Keratinocyte (primary cell): Measurements from ENCODE around the gene DET1. TPM values are rescaled to one million over a fixed set of nuclear protein-coding genes. Genes with fewer than 3 reads are reported as not detected.

Source experiments
- DNase-seq: peaks from one replicate; pipeline ENCODE4 v3.0.0-alpha.2; 2011; ENCODE audit warnings: low read depth, missing footprints, low spot score
- FAIRE-seq: peaks from 2 replicates; lab custom pipeline; 2011; peaks lifted over from hg19 to GRCh38; lab: Jason Lieb, UNC
- H2AFZ ChIP-seq: 2 replicates; pipeline ENCODE4 v1.6.0; 2012; ENCODE audit warnings: low read length, control low read depth, inconsistent platforms; ENCODE audit not compliant: control insufficient read depth
- H3K27ac ChIP-seq: 2 replicates; pipeline ENCODE4 v1.5.1; 2011; ENCODE audit warnings: low read length; ENCODE audit not compliant: control insufficient read depth, insufficient read depth
- H3K27me3 ChIP-seq: 3 replicates; pipeline ENCODE4 v1.6.0; 2011; ENCODE audit warnings: low read length; ENCODE audit not compliant: control insufficient read depth, insufficient read depth; ENCODE audit errors: extremely low read depth
- H3K36me3 ChIP-seq, 2 experiments: 2 replicates in 1 of 2; 3 replicates in 1 of 2; pipeline ENCODE4 v1.5.1; 2011; ENCODE audit warnings: low read length in 2 of 2, mild to moderate bottlenecking in 1 of 2; ENCODE audit not compliant: control insufficient read depth in 2 of 2, insufficient read depth in 2 of 2; ENCODE audit errors: extremely low read depth in 1 of 2
- H3K4me1 ChIP-seq: 3 replicates; pipeline ENCODE4 v1.5.1; 2011; ENCODE audit warnings: low read length; ENCODE audit not compliant: control insufficient read depth, insufficient read depth; ENCODE audit errors: extremely low read depth
- H3K4me2 ChIP-seq: 3 replicates; pipeline ENCODE4 v1.6.0; 2011; ENCODE audit warnings: low read depth, low read length; ENCODE audit not compliant: control insufficient read depth, insufficient read depth; ENCODE audit errors: extremely low read depth
- H3K4me3 ChIP-seq, 3 experiments: fragments of 200-600 bp in 1 of 3; sonication (generic) in 1 of 3; 2 replicates in 2 of 3; 3 replicates in 1 of 3; pipeline ENCODE4 v1.5.1; 2011 to 2016; ENCODE audit warnings: low read length in 3 of 3, mild to moderate bottlenecking in 3 of 3, control low read depth in 2 of 3, inconsistent platforms in 1 of 3, low read depth in 1 of 3, mixed read lengths in 1 of 3, mixed run types in 1 of 3, moderate library complexity in 1 of 3; ENCODE audit not compliant: control insufficient read depth in 2 of 3, insufficient read depth in 2 of 3; ENCODE audit errors: extremely low read depth in 1 of 3
- H3K79me2 ChIP-seq: 2 replicates; pipeline ENCODE4 v1.6.0; 2012; ENCODE audit warnings: low read length; ENCODE audit not compliant: control insufficient read depth, insufficient read depth
- H3K9ac ChIP-seq: 3 replicates; pipeline ENCODE4 v1.6.0; 2011; ENCODE audit warnings: low read length; ENCODE audit not compliant: control insufficient read depth, insufficient read depth; ENCODE audit errors: extremely low read depth
- H3K9me1 ChIP-seq: 3 replicates; pipeline ENCODE4 v1.6.0; 2011; ENCODE audit warnings: low read length; ENCODE audit not compliant: control insufficient read depth, insufficient read depth; ENCODE audit errors: extremely low read depth
- H3K9me3 ChIP-seq: 2 replicates; pipeline ENCODE4 v1.5.1; 2012; ENCODE audit warnings: low read depth, low read length; ENCODE audit not compliant: control insufficient read depth
- H4K20me1 ChIP-seq: 3 replicates; pipeline ENCODE4 v1.6.0; 2011; ENCODE audit warnings: low read length; ENCODE audit not compliant: control insufficient read depth, insufficient read depth; ENCODE audit errors: extremely low read depth
- EZH2 ChIP-seq: IDR thresholded peaks from one replicate; pipeline ENCODE4 v1.6.1; 2012; ENCODE audit warnings: inconsistent platforms, mild to moderate bottlenecking, low read length, moderate library complexity
- dilution Hi-C: fragments of 300-500 bp; cut with MboI; formaldehyde crosslinking; loops from one replicate; pipeline ENCODE4 v1.7.0; 2020; ENCODE audit warnings: low sequenced_read_pairs; ENCODE audit not compliant: extremely low pct_ligation_motif_present
- polyA plus RNA-seq, 5 experiments: library from polyadenylated mRNA; depleted of rRNA in 3 of 5; stranded (reverse) in 3 of 5; stranded (forward) in 1 of 5; unstranded in 1 of 5; fragments of >200 nt; gene quantifications; 1 replicate in 1 of 5; 2 replicates in 3 of 5; 3 replicates in 1 of 5; pipeline versions ENCODE4 v1.2.1 to v1.2.3, GENCODE V29; 2011 to 2012; ENCODE audit warnings: missing spikeins in 2 of 5, low read depth in 1 of 5, low replicate concordance in 1 of 5
- TF ChIP-seq, protein P1 (sequence below), 3 experiments: IDR thresholded peaks in 1 of 3; conservative IDR thresholded peaks in 1 of 3; optimal IDR thresholded peaks in 1 of 3; 2 replicates in 2 of 3; 3 replicates in 1 of 3; pipeline versions ENCODE3 to v1.5.1; 2011; ENCODE audit warnings: low read length in 3 of 3, mild to moderate bottlenecking in 3 of 3, moderate library complexity in 2 of 3, control low read depth in 1 of 3, inconsistent platforms in 1 of 3; ENCODE audit not compliant: insufficient read depth in 2 of 3; ENCODE audit errors: extremely low read depth in 1 of 3

DET1 gene
- polyA plus RNA-seq, 1 donor (not counting 4 experiments of a cell fraction or from before 2014, with no cell fraction given): 1.1 TPM

DNA sequence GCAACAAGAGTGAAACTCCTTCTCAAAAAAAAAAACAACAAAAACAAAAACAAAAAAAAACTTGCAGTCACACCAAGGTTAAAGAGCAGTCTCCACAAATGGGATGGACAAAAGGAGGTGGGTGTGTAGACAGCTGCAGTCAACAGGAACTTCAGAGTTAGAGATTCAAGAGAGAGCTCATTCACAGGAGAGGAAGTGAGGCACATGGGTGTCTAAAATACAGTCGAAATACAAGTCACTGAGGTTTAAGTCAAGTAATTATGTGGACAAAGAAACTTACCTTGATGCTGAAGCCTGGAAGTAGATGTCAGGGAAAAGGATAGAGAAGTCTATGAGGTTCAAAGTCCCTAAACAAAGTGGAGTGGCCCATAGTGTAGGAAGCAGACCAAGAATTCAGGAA is 64.2 kb downstream of the DET1 start:
- Histone ChIP-seq H3K4me3 (no peak overlapping the region), H3K9ac (no peak overlapping the region), H3K4me1 (no peaks in the 10 kb centered on the region), H4K20me1 (no peaks in the 10 kb centered on the region), H3K9me3 (no peaks in the 10 kb centered on the region), H3K27ac (no peak overlapping the region), H3K9me1 (no peaks in the 10 kb centered on the region), H3K27me3 (no peaks in the 10 kb centered on the region), H3K4me2 (no peak overlapping the region), H2AFZ (no peak overlapping the region), H3K79me2 (no peaks in the 10 kb centered on the region), H3K36me3 (peaks cover 2 to 8% of the 10 kb centered on the region in 2 experiments)
- DNase-seq (no peak), FAIRE-seq (no peak)
- TF ChIP-seq, protein P1, sequence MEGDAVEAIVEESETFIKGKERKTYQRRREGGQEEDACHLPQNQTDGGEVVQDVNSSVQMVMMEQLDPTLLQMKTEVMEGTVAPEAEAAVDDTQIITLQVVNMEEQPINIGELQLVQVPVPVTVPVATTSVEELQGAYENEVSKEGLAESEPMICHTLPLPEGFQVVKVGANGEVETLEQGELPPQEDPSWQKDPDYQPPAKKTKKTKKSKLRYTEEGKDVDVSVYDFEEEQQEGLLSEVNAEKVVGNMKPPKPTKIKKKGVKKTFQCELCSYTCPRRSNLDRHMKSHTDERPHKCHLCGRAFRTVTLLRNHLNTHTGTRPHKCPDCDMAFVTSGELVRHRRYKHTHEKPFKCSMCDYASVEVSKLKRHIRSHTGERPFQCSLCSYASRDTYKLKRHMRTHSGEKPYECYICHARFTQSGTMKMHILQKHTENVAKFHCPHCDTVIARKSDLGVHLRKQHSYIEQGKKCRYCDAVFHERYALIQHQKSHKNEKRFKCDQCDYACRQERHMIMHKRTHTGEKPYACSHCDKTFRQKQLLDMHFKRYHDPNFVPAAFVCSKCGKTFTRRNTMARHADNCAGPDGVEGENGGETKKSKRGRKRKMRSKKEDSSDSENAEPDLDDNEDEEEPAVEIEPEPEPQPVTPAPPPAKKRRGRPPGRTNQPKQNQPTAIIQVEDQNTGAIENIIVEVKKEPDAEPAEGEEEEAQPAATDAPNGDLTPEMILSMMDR (optimal IDR thresholded peaks at IDR 0.05 in 1 of 3, IDR thresholded peaks at IDR 0.05 in 1 of 3, conservative IDR thresholded peaks at IDR 0.05 in 1 of 3; ENCODE audit: extremely low read depth in 1 of 3, insufficient read depth in 2 of 3, low read length in 3 of 3): no peak
- TF ChIP-seq EZH2: no peak
- dilution Hi-C loops: no loop called here

DNA sequence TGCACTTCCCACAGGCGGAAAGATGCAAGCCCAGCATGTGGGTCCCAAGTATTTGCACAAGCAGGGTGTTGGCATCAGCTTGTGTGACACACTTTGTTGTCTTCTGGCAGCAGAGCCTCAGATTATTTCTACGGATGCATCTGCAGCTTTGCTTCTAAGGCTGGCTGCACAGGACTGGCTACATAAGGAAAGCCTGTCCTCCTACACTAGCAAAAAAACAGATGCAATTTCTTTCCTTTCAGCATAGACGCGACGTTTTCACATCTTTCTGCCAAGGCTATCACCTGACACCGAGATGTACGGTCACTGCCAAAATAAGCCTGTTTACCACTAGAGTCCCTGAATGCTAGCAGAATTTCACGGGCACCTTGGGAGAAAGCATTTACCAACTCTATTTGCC is 65.5 kb downstream of the DET1 start:
- H2AFZ ChIP-seq: no peak overlapping the region
- H3K79me2 ChIP-seq: no peaks in the 10 kb centered on the region
- no peaks in the 10 kb centered on the region for H3K4me1 ChIP-seq
- no peaks in the 10 kb centered on the region for H3K9me1 ChIP-seq
- H3K4me3 ChIP-seq: no peak overlapping the region
- DNase-seq: no peak
- H3K4me2 ChIP-seq: no peak overlapping the region
- no peak for FAIRE-seq
- H3K36me3 ChIP-seq: peaks cover 6 to 13% of the 10 kb centered on the region in 2 experiments
- no peaks in the 10 kb centered on the region for H3K9me3 ChIP-seq
- H3K27me3 ChIP-seq: no peaks in the 10 kb centered on the region
- dilution Hi-C loops: no loop called here
- no peak for TF ChIP-seq EZH2
- TF ChIP-seq, protein P1 (optimal IDR thresholded peaks at IDR 0.05 in 1 of 3, IDR thresholded peaks at IDR 0.05 in 1 of 3, conservative IDR thresholded peaks at IDR 0.05 in 1 of 3; ENCODE audit: extremely low read depth in 1 of 3, insufficient read depth in 2 of 3, low read length in 3 of 3): no peak
- no peaks in the 10 kb centered on the region for H4K20me1 ChIP-seq
- H3K27ac ChIP-seq: no peak overlapping the region
- no peak overlapping the region for H3K9ac ChIP-seq
